A549 (cell line): Measurements from ENCODE around the gene RIC3. TPM values are rescaled to one million over a fixed set of nuclear protein-coding genes. Genes with fewer than 3 reads are reported as not detected.

Source experiments
- ATAC-seq, 2 experiments: fragments of 200-7000 bp in 1 of 2; fragments of >200 bp in 1 of 2; cut with Nextera tagmentation in 1 of 2; cut with Tn5 transposase in 1 of 2; 3 replicates each; pipeline versions ENCODE4 v1.8.0 to v1.9.1; 2018 to 2020; ENCODE audit warnings: mild to moderate bottlenecking in 1 of 2, moderate library complexity in 1 of 2
- CTCF ChIA-PET: fragments of 300-600 bp; sonication (Branson Sonifier 250); formaldehyde crosslinking; extraction: SDS; loops from one replicate; lab custom pipeline; 2021; ENCODE audit warnings: antibody characterized with exemption, inconsistent platforms; lab: Yijun Ruan, JAX
- POLR2A ChIA-PET: fragments of 350-600 bp; formaldehyde crosslinking; extraction: SDS; loops from one replicate; lab custom pipeline; 2021; ENCODE audit warnings: antibody characterized with exemption, inconsistent platforms; lab: Yijun Ruan, JAX
- DNase-seq, 2 experiments: peaks; one replicate each; pipeline versions ENCODE4 v3.0.0 to v3.0.0-alpha.2; 2011 to 2016; ENCODE audit warnings: low read depth in 1 of 2, low spot score in 1 of 2
- FAIRE-seq: peaks from 2 replicates; lab custom pipeline; 2011; peaks lifted over from hg19 to GRCh38; lab: Jason Lieb, UNC
- H3K27ac ChIP-seq, 2 experiments: fragments of >200 bp; sonication (Bioruptor Twin); formaldehyde crosslinking; 3 replicates each; pipeline ENCODE4 v1.5.1; 2016 to 2017
- H3K4me1 ChIP-seq: fragments of >200 bp; sonication (Bioruptor Twin); formaldehyde crosslinking; 3 replicates; pipeline ENCODE4 v1.6.1; 2016
- H3K4me2 ChIP-seq: fragments of >200 bp; sonication (Bioruptor Twin); formaldehyde crosslinking; 3 replicates; pipeline ENCODE4 v1.6.1; 2016
- H3K4me3 ChIP-seq: fragments of >200 bp; sonication (Bioruptor Twin); formaldehyde crosslinking; 3 replicates; pipeline ENCODE4 v1.5.1; 2016
- H3K9me3 ChIP-seq: fragments of >200 bp; sonication (Bioruptor Twin); formaldehyde crosslinking; 3 replicates; pipeline ENCODE4 v1.6.1; 2016
- BCL3 ChIP-seq: fragments of >200 bp; sonication (Bioruptor Twin); formaldehyde crosslinking; IDR thresholded peaks from 3 replicates; pipeline ENCODE4 v1.6.1; 2016
- CTCF ChIP-seq: fragments of >200 bp; sonication (Bioruptor Twin); formaldehyde crosslinking; IDR thresholded peaks from 3 replicates; pipeline ENCODE4 v1.5.1; 2016
- EHMT2 ChIP-seq: fragments of 200-600 bp; sonication (generic); IDR thresholded peaks from 2 replicates; pipeline ENCODE4 v1.6.1; 2016; ENCODE audit warnings: antibody characterized with exemption, low read depth, mild to moderate bottlenecking, moderate library complexity
- ELK1 ChIP-seq: fragments of 150-350 bp; IDR thresholded peaks from 2 replicates; pipeline ENCODE4 v1.6.1; 2014; ENCODE audit warnings: low read depth, mild to moderate bottlenecking, low read length
- EP300 ChIP-seq, 2 experiments: fragments of >200 bp; sonication (Bioruptor Twin); formaldehyde crosslinking; IDR thresholded peaks; 2 replicates in 1 of 2; 3 replicates in 1 of 2; pipeline ENCODE4 v1.6.1; 2016 to 2017
- FOXS1 ChIP-seq: fragments of 250-450 bp; sonication (Bioruptor Pico); IDR thresholded peaks from 2 replicates; pipeline ENCODE4 v1.5.0; 2020; ENCODE audit warnings: mild to moderate bottlenecking, moderate library complexity
- GATA3 ChIP-seq: IDR thresholded peaks from 2 replicates; pipeline ENCODE4 v1.6.1; 2012; ENCODE audit warnings: borderline replicate concordance
- HDAC2 ChIP-seq: fragments of 200-600 bp; sonication (generic); IDR thresholded peaks from 2 replicates; pipeline ENCODE4 v1.6.1; 2016
- HOXB5 ChIP-seq: fragments of 250-450 bp; sonication (Bioruptor Pico); IDR thresholded peaks from 2 replicates; pipeline ENCODE4 v1.5.0; 2020; ENCODE audit warnings: mild to moderate bottlenecking, moderate library complexity
- KDM1A ChIP-seq: fragments of 200-600 bp; sonication (generic); IDR thresholded peaks from 2 replicates; pipeline ENCODE4 v1.6.1; 2016; ENCODE audit warnings: low read depth, mild to moderate bottlenecking
- PBX3 ChIP-seq: IDR thresholded peaks from 2 replicates; pipeline ENCODE4 v1.6.1; 2012
- PHF8 ChIP-seq: fragments of 200-600 bp; sonication (generic); IDR thresholded peaks from 2 replicates; pipeline ENCODE4 v1.6.1; 2016; ENCODE audit warnings: low read depth, mild to moderate bottlenecking, antibody characterized with exemption, moderate library complexity, borderline replicate concordance
- RFX5 ChIP-seq: fragments of 450-650 bp; IDR thresholded peaks from 2 replicates; pipeline ENCODE4 v1.7.1; 2014; ENCODE audit warnings: antibody characterized with exemption, mild to moderate bottlenecking, moderate library complexity
- RNF2 ChIP-seq: fragments of 200-600 bp; sonication (generic); IDR thresholded peaks from 2 replicates; pipeline ENCODE4 v1.6.1; 2016; ENCODE audit warnings: low read depth, mild to moderate bottlenecking, antibody characterized with exemption, moderate library complexity, borderline replicate concordance
- ZC3H11A ChIP-seq: fragments of 450-650 bp; IDR thresholded peaks from 2 replicates; pipeline ENCODE4 v1.6.1; 2014; ENCODE audit warnings: antibody characterized with exemption, mild to moderate bottlenecking
- ZSCAN20 ChIP-seq: fragments of 250-450 bp; sonication (Bioruptor Pico); IDR thresholded peaks from 2 replicates; pipeline ENCODE4 v1.8.0; 2022; ENCODE audit warnings: mild to moderate bottlenecking, moderate library complexity
- WGBS: methylation state at CpG from one replicate; pipeline ENCODE4 v1.1.6; 2017; ENCODE audit errors: missing lambda C conversion rate; 5-methylcytosine and 5-hydroxymethylcytosine counted together
- polyA plus RNA-seq, 4 experiments: library from polyadenylated mRNA; depleted of rRNA in 3 of 4; stranded (reverse); fragments of >200 nt; fragmentation: RNase III in 1 of 4; extraction: RNeasy Plus Mini Kit Qiagen cat#74134 plus additional on column Dnase treatment in 1 of 4; gene quantifications; 2 replicates in 3 of 4; 3 replicates in 1 of 4; pipeline ENCODE4 v1.2.3, GENCODE V29; 2011 to 2017
- TF ChIP-seq, protein P1 (sequence below): fragments of 250-450 bp; sonication (Bioruptor Pico); IDR thresholded peaks from 2 replicates; pipeline ENCODE4 v1.5.0; 2020; ENCODE audit warnings: low read depth, mild to moderate bottlenecking, moderate library complexity
- TF ChIP-seq, protein P2 (sequence below): fragments of 450-650 bp; IDR thresholded peaks from 2 replicates; pipeline ENCODE4 v1.6.1; 2014; ENCODE audit warnings: antibody characterized with exemption

RIC3 gene
- polyA plus RNA-seq, 2 of the 4 experiments (the other 2 are of a cell fraction) = 1.7 to 3.2 TPM

DNA sequence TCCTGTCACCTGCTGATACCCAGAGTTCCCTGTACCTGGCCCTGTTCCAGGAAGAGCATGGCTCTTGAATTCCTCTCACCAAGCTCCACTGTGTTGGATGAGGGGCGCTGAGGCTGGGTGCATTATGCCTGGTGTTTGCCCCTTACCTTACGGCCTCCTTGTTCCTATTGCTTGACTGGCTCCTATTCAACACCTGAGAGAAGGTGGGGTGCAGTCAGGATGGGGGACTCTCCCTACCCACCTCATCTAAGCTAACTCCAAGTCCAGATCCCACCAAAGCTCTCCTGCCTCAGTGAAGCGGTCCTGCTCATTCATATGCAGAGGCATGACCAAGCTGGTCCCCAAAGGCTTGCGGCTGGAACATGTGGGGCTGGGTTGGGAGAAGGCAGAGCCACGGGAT is 35.8 kb upstream of the RIC3 start:
- no peak overlapping the region for H3K4me2 ChIP-seq
- WGBS = 24% methylated on average over 5 of the region's 5 CpGs
- FAIRE-seq (no peak), DNase-seq (no peak), ATAC-seq (no peak)
- H3K4me1 ChIP-seq = no peaks in the 10 kb centered on the region
- no peak overlapping the region for H3K27ac ChIP-seq
- ChIA-PET POLR2A (no interaction called here), CTCF (interaction anchor here (1.1 to 7.6 kb wide), 6 partner anchors 10 to 362 kb away, joined by 3 to 70 read pairs (median 8); partner anchors contain the start of gene LMO1)
- no peak overlapping the region for H3K4me3 ChIP-seq
- TF ChIP-seq EHMT2 (no peak), GATA3 (no peak)
- TF ChIP-seq, protein P1, sequence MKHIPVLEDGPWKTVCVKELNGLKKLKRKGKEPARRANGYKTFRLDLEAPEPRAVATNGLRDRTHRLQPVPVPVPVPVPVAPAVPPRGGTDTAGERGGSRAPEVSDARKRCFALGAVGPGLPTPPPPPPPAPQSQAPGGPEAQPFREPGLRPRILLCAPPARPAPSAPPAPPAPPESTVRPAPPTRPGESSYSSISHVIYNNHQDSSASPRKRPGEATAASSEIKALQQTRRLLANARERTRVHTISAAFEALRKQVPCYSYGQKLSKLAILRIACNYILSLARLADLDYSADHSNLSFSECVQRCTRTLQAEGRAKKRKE (CRISPR knock-in tag) = no peak
- H3K9me3 ChIP-seq = no peaks in the 10 kb centered on the region

- CTCF ChIA-PET = interaction anchor here (1.1 to 7.6 kb wide), 8 partner anchors 10 to 363 kb away, joined by 3 to 70 read pairs (median 5); partner anchors contain the start of gene LMO1
- Histone ChIP-seq H3K4me2 (no peak overlapping the region), H3K4me3 (no peak overlapping the region), H3K27ac (no peak overlapping the region), H3K4me1 (no peaks in the 10 kb centered on the region), H3K9me3 (no peaks in the 10 kb centered on the region)
- FAIRE-seq (no peak), DNase-seq (no peak), ATAC-seq (no peak)
- WGBS = 47% methylated on average over 5 of the region's 5 CpGs
- POLR2A ChIA-PET = no interaction called here
- TF ChIP-seq GATA3 (no peak), ZSCAN20 (CRISPR knock-in tag) (no peak), CTCF (no peak), HOXB5 (CRISPR knock-in tag) (no peak), RNF2 (no peak), ZC3H11A (no peak), PHF8 (no peak), KDM1A (no peak), RFX5 (no peak), PBX3 (no peak), HDAC2 (no peak), FOXS1 (CRISPR knock-in tag) (no peak), ELK1 (no peak), EP300 (IDR thresholded peaks at IDR 0.05) (no peak), BCL3 (no peak)
- TF ChIP-seq, protein P2, sequence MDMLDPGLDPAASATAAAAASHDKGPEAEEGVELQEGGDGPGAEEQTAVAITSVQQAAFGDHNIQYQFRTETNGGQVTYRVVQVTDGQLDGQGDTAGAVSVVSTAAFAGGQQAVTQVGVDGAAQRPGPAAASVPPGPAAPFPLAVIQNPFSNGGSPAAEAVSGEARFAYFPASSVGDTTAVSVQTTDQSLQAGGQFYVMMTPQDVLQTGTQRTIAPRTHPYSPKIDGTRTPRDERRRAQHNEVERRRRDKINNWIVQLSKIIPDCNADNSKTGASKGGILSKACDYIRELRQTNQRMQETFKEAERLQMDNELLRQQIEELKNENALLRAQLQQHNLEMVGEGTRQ = no peak
Measured at GRCh38 chr11:8204025-8204424, 35.2 kb upstream of the RIC3 start.
